Activated CD8-positive, alpha-beta memory T cell treated with anti-CD3 and anti-CD28 coated beads, Interleukin-2, amount 50 U/mL, for 1 hour (primary cell): ENCODE measurements around the gene GPR153.
"Not testable (repeated sequence)": the region's sequence is repeated elsewhere in the genome, so short reads cannot be mapped to it uniquely, and the experiment has no call there.

Source experiments
- DNase-seq: peaks from one replicate; pipeline ENCODE4 v3.0.0-alpha.2; 2020; ENCODE audit errors: extremely low read depth

GPR153 gene

DNA sequence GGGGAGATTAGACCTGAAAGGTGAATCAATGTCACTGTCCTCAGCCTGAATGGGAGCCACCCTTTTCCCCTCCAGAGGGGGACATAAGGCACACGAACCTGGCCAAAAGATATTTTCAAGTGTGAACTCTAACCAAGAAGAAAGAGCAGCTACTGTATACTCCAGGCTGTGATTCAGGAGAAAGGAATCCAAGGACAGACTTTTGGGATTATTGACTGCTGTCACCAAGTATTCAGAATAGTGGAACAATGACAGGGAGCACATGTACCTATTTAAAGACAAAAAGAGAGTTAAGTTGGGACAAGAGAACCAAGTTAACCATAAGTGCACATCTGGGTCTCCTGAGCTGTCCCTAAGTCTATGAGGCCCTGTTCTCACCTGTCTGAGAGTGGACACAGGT is 27.5 kb downstream of the GPR153 start:
- no peak for DNase-seq

DNA sequence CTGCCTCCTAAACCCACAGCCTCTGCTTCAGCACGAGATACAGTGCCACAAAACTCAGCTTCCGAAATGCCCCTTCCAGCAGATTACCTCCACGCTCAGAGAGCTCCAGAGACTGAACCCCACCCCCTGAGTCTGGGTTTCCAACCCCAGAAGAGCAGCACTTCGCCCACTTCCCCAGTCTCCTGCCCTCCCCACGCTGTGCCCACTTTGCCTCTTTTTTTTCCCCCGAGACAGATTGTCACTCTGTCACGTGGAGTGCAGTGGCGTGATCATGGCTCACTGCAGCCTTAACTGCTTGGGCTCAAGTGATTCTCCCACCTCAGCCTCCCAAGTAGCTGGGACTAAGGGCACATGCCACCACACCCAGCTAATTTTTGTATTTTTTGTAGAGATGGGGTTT is 35.2 kb downstream of the GPR153 start:
- DNase-seq = no peak

DNA sequence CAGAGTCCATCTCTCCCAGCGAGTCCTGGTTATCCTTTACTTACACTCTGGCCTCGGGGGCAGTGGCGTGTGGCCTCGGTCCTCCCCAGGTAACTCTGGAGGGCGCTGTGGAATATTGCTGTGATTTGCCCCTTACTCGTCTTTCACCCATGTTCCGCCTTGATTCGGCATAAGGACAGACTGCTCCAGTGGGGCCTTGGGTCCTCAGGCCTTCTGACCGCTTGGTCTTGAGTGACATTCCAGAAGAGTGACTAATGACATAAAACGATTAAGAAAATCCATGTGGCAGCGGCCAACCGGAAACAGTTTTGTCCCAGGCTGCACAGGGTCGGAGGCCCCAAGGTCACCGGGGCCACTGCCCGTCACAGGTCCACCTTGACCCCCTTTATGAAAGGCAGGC is 36.2 kb downstream of the GPR153 start:
- no peak for DNase-seq

DNA sequence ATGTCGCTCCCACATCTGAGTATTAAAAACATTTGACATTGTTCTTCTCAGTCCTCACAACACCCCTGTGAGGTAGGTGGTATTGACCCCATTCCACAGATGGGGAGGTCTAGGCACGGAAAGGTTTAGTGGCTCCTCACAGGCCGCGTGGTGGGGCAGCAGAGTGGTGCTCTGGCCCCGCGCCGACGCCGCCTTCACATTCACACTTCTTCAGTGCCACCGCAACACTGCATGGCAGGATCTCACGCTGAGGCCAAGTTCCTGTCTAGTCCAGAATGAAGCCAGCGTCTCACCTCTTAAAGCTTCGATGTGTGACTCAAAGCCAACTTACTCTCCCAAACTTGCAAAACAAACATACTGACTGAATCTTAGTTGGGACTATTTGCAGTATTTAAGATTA is 37.3 kb downstream of the GPR153 start:
- DNase-seq = no peak

DNA sequence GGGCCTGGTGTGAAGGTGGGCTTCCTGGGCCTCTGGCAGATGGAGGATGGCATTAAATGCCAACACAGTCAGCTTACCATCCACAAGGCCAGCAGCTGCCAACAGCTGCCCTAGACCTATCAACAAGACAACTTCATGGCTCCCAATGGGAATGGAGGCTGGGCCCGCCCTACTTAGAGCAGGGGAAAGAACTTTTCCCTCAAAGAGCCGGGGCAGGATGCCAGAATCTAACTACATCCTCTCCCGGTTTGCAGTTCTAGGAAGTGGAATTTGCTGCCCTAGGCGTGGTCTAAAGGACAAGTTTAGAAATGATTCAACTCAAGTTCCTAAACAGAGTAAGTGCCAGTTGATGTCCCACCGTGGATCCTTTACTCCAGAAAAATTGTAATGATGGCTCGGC is 38.3 kb downstream of the GPR153 start:
- DNase-seq = no peak

DNA sequence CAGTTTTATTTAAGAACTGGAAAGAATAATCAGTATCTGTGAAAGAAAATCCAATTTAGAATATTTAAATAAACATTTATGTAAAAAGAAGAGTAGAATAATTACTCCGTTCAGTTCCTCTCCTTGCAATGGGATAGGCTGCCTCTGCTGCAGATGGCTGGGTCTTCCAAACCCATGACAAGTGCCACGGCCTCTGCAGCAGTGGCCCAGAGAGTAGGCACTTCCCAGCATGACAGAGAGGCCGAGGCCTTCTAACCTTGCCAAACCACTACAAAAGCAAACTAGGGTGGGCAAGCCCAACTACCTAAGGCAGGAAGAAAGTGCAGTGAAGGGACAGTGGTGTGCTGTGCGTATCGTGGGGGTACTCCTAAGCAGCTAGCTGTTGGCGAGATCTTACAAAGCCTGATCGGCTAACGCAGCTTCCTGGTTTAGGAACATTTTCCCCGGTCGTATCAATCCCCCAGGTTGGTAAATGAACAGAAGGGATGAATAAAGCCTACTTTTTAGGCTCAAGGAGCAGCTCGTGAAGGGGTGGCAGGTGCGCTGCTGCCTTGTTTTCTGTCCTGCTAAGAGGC is 39.6 kb downstream of the GPR153 start:
- no peak for DNase-seq

DNA sequence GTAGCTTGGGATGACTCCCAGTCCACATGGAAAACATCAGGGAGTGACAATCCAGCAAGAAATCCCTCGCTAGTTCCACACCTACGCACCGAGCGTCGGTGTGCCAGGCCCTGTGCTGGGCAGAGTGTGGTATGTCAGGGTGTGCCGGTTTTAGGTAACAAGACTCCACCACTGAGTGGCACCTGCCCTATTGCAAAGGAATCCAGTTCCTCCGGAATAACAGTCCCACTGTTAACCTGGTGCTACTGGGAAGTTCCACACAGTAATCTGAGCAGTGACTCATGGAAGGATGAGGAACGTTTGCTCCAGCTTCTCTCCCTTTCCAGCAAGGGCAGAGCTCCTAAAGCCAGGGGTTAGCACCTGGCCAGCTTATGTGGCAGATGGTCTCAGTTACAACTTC is 40.7 kb downstream of the GPR153 start:
- DNase-seq = no peak

DNA sequence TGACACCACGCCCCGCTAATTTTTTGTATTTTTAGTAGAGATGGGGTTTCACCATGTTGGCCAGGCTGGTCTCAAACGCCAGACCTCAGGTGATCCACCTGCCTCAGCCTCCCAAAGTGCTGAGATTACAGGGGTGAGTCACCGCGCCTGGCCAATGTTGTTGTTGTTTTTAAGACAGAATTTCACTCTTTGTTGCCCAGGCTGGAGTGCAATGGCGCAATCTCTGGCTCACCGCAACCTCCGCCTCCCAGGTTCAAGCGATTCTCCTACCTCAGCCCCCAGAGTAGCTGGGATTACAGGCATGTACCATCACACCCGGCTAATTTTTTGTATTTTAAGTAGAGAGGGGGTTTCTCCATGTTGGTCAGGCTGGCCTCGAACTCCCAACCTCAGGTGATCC is 41.3 kb downstream of the GPR153 start:
- DNase-seq = not testable (repeated sequence)

DNA sequence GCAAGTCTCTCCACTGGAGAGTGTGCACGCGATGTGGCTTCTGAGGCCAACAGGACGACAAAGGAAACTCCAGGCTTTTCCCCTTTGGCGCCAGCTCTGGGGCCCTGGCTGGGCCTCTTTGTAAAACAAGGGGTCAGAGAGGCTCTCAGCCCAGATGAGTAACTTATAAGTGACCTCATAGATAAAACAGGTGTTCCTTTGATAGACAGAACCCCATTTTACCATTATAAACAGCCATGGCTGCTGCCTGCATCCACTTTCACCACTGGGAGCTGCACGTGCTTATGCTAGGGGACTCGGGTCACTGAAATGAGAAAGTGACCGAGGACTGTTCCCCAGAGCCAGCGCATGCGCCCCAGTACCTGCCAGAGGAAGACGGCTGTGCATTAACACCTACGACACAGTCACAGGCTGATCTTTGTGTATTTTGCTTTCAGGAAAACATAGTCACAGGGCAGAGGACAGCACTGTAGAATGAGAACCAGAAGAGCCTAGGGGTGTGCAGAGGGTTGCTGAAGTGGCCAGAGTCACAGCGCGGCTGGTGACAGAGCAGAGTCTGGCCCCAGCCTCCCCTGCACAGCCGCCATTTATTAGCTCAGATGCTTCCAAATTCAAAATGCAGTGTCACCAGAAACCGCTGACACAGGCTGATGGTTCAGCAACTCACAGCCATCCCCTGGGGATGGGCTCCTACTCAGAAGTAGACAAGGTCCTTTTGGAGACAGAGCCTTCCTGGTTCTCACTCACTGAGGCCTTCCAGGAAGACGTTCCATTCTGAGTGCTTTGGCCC is 42.3 kb downstream of the GPR153 start:
- no peak for DNase-seq

DNA sequence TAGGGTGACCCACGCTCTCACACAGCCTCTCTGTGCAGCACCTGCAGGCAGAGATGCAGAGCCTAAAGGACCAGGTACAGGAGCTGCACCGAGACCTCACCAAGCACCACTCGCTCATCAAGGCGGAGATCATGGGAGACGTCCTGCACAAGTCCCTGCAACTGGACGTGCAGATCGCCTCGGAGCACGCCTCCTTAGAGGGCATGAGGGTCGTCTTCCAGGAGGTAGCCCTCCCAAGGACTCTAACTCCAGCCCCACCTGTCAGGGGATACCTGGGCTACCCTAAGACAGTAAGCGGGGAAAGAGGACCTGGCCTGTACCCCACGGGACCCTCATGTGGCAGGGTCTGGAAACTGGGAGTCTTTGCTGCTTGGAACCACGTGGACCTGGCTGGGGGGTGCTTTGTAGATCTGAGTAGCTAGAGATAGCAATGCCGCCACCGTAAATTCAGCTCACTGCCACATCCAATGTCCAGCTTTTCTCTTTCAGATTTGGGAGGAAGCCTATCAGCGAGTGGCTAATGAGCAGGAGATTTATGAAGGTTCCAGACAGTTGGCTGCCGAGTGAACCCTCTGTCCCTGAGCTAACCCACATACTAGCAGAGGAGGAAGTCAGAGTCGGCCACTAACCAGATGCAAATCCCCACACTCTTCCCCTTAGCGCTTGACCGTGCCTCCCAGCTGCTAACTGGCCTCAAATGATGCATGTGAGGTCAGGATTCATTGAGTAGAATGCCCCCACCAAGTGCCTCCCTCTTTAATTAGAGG is 48.5 kb downstream of the GPR153 start:
- no peak for DNase-seq

DNA sequence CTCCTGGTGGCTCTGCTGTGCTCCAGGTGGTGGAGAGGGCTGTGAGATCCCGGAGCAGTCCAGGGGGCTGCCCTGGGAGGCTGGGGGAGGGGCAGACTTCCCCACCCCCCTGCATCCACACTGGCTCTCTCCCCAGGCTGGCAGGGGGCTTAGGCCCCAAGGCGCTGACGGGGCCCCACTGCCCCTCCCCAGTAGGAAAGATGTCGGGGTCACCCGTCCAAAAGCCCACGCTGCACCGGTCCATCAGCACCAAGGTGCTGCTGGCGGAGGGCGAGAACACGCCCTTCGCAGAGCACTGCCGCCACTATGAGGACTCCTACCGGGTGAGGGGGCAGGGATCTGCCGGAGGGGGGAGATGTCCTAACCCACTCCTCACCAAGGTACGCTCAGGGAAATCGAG is 49.2 kb downstream of the GPR153 start:
- no peak for DNase-seq

DNA sequence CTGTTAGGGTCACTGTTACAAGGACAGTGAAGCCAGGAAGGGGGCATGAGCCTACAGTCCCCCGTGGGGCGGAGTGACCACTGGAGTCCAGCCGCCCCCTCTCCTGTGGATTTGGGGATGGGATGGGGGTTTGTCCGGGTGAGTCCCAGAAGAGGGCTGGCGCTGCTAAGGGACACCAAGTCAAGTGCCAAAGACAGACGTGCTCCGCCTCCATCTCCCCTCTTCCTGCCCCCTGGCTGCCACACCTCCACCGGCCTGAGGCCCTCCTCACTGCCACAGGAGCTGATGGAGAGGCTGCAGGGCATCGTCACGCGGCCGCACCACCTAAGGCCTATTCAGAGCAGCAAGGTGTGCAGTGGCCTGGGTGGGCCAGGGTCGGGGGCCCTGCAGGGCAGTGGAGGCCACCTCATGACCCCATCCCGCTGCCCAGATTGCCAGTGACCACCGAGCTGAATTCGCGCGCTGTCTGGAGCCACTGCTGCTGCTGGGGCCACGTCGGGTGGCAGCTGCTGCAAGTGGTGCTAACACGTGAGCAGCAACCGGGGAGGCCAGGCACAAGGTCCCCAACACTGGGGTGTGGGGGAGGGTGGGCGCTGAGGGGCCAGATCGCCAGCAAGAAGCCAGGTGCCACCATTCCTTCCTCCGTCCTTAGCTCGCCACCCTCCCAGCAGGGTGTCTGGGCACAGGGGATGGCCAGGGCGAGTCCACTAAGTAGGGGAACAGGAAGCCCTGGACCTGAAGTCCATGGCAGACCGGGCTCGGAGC is 50.1 kb downstream of the GPR153 start:
- no peak for DNase-seq

DNA sequence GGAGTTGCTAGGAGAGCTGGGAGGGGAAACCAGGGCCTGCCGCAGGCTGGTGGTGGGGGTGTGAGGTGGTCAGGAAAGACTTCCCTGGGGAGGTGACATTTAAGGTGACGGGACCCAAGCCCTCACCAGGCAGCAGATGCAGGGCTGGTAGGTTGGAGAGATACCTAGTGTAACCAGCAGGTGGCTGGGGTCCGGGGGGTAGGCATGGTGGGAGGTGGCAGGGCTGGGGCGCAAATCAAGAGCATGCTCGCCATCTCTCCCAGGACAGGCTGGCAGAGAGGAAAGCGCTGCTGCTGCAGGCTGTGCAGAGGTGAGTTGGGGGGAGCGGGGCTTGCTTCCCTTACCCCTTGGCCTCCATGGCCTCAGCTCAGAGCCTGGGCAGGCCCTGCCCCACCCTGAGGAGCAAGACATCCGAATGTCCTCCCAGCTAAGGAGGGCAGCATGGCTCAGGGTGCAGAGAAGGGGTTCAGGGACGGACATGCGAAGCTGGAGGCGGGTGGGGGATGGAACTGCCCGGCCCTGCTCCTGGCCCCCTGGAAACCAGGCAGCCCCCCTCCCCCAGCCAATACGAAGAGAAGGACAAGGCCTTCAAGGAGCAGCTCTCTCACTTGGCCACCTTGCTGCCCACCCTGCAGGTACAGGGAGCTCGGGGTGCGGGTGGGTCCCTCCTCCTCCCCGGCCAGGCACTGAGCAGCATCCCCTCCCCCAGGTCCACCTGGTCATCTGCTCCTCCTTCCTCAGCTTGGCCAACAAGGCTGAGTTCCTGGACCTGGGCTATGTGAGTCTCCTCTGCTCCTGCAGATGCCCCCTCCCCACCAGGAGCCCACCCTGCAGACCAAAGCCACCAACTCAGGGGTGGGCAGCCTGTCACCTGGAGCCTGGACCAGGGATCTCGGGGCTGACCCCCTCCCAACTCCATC is 51.0 kb downstream of the GPR153 start:
- DNase-seq = no peak

DNA sequence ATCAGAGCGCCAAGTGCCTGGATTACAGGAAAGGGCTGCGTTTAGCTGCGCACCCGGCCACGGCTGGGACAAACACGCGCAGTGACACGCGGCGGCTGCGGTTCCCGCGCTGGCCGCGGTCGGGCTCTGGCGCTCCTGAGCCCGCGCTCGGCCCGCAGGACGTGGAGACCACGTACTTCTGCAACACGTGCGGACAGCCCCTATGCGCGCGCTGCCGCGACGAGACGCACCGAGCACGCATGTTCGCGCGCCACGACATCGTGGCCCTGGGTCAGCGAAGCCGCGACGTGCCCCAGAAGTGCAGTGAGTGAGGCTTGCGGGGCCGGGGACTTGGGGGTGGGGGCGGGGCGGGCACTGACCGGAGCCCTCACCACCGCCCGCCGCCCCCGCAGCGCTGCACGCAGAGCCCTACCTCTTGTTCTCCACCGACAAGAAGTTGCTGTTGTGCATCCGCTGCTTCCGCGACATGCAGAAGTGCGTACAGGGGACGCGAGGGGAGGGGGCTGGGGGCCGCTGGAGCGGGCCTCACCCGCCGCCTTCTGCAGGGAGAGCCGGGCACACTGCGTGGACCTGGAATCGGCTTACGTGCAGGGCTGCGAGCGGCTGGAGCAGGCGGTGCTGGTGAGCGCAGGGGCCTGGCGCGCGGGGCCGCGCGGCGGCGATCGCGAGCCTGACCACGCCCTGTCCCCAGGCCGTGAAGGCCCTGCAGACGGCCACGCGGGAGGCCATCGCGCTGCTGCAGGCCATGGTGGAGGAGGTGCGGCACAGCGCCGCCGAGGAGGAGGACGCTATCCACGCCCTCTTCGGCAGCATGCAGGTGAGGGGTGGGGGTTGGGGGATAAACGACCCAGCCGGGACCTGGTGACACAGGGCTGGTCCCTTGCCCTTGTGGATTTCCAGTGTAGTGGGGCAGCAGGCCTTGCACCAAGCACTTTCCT is 51.9 kb downstream of the GPR153 start:
- DNase-seq = no peak

DNA sequence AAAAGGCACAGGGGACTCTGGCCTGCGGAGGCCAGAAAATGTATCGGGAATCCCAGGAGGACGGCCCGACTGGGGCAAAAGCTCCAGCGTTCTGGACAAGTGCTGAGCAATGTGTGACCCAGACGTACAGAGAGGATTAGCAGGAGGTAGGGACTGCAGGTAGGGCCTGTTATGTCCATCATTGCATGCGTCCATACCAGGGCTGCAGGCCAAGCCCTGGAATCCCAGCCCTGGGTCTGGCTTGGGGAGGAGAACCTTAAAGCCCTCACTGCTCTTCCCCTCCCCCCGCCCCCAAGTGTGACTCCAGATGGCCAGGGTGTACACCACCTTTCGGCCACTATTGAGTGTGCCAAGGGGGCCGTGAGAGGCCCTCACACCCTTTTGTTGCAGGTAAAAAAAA is 53.0 kb downstream of the GPR153 start:
- DNase-seq = no peak

DNA sequence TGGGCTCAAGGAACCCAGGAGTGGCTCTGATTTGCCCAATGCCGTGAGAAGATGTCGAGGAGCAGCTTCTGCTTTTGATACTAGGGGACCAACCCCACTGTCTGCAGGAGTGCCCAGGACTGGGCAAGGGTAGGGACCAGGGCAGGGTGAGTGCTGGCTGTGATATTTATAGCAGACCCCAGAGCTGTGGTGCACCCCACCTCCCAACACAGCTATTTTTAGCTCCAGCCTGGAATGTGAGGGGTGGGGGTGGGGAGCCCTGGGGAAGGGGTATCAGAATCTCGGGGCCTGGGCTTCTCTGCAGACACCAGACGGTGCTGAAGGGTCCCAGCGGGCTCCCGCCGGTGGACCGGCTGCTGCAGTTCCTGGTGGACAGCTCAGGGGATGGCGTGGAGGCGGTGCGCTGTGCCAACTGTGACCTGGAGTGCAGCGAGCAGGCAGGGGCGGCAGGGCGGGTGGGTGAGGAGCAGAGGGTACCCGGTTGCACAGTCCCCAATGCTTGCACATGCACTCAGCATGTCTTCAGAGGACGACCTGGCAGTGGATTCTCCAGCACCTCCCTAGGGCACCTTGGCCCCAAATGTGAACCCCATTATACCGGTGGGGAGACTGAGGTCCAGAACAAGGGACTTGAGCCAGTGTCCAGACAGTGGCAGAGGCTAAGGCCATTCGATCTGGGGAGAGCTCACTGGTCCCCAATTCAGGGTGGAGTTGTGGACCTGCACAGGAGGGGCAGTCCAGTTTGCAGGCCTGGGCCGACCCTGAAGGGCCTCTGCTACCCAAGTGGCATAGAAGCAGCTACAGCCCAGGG is 53.6 kb downstream of the GPR153 start:
- DNase-seq = no peak

DNA sequence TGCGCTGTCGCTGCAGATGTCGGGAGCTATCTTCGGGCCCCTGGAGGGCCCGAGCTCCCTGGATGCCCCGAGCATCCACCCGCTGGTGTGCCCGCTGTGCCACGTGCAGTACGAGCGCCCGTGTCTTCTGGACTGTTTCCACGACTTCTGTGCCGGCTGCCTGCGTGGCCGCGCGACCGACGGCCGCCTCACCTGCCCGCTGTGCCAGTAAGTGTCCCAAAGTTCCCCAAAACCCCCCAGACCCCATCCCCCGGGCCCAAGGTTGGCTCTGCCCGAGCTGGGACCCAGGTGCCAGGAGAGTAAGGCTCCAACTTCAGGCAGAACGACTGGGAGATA is 54.4 kb downstream of the GPR153 start:
- DNase-seq = no peak

DNA sequence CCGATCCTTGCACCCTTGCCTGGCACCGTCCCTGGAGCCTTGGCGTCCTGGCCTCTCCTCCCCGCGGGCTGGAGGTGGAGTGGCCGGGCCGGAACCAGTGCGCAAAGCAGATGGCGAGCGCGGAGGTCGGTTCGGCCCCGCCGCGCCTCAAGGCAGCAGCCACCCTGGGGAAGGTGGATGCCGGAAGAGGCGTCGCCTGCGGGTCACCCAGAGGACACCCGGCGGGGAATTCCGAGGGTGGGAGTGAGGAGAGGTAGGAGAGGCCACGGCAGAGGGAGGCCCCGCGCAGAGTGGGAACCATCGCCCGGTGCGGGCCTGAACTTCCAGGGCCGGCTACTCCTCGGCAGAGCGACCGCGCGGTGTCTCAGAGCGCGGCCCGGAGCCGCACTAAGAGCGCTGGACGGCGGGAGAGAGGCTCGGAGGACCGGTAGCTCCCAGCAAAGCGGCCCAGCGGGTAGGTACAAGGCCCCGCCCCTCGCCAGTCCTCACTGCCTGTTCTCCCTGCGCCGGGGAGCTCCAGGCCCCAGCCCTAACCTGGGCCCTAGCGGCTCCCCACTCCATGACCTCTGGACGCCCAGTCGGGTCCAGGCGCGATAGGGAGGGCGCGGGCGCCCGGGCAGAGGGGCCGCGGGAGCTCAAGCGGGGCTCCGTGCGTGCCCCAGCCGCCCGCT is 54.9 kb downstream of the GPR153 start, which contains the start of gene RNF207:
Gene RNF207 (plus strand): TSS at position 271 of the 671 bp plus-strand sequence. CDS start 417 bp downstream, outside the sequence.
- DNase-seq = no peak

DNA sequence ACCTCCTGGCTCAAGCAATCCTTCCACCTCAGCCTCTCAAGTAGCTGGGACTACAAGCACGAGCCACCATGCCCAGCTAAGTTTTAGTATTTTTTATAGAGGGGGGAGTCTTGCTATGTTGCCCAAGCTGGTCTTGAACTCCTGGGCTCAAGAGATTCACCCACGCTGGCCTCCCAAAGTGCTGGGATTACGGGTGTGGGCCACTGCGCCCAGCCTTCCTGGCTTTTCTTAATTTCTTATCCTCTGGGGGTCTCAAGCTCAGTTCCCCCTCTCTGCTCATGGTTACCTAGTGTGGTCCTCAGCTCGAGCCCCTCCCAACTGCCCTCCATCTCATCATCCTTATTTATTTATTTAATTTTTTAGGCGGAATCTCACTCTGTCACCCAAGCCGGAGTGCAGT is 58.6 kb downstream of the GPR153 start:
- no peak for DNase-seq
